ENCODE data around the gene NRM. TPM values are rescaled to one million over a fixed set of nuclear protein-coding genes. Genes with fewer than 3 reads are reported as not detected.
"Not testable (repeated sequence)": the region's sequence is repeated elsewhere in the genome, so short reads cannot be mapped to it uniquely, and the experiment has no call there.

Gene NRM
- total RNA-seq, 4 donors from 2014 or later, result 2.7 to 13.8 (median 2.7) TPM; not detected in 1

DNA sequence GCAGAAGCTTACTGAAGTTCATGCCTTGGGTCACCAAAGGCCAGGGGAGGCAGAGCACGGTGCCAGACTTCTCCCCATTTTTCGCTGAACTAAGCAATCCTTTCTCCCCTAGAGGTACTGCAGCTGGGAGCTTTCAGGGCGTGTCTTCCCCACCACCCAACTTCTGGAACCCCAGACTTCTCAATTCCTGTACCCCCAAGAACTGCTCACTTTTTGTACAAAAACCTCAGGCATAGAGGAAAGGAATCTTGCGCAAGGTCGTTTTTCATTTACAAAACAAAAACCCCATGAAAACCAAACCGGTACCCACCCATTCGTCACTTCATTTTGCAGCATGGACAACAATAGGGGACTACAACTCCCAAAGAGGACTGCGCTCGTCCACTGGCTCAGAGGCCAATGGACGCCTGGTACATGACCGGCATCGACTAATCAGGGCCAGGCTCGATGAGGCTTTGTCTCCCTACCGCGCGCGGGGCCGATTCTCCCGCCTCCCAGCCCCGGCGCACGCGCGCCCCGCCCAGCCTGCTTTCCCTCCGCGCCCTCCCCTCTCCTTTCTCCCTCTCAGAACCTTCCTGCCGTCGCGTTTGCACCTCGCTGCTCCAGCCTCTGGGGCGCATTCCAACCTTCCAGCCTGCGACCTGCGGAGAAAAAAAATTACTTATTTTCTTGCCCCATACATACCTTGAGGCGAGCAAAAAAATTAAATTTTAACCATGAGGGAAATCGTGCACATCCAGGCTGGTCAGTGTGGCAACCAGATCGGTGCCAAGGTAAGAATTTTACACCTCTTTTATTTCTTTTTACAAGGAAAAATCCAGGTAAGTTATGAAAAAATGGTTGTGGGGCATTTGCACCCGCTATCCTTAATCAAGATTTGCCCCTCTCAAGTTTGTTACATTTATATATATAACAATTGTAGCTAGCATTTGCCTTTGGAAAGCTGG is 29.3 kb upstream of the NRM start, which contains the start of gene TUBB:
Gene TUBB (plus strand): TSS at position 562 of the 947 bp plus-strand sequence. CDS start 155 bp downstream, at position 717.
- Histone ChIP-seq H3K4me1 (peaks cover 4 to 63% (median 39%) of the 10 kb centered on the region in 4 donors), H3K27ac (peak within 1 kb of the TSS; percentile 93 to 99 (median 98)), H3K4me3 (peak within 1 kb of the TSS; percentile 58 to 90 (median 78)), H3K9me3 (no peaks in the 10 kb centered on the region), H3K27me3 (no peaks in the 10 kb centered on the region), H3K36me3 (peaks cover 0 to 23% (median 11%) of the 10 kb centered on the region in 4 donors)
- intact Hi-C loops (cut with DNase I; ENCODE audit: low total_unique reads) (loop anchor here (5.0 kb wide), 1 partner anchor 103 kb away; the partner anchor contains the start of genes MRPS18B and PPP1R10), in situ Hi-C loops (cut with MboI; ENCODE audit: low pct_ligation_motif_present in 1 of 4, low pct_unique_long_range_greater_than_20kb in 1 of 4, low sequenced_read_pairs in 3 of 4) (loop anchor here in 2 of 4 donors (5.0 to 10.0 kb wide), 2 partner anchors 38 to 155 kb away; no protein-coding TSS in a partner anchor)
- peak; percentile 98 for DNase-seq
- WGBS, 2 donors (ENCODE audit: low coverage in 1 of 2), result 0% methylated on average over 9 to 38 of the region's 38 CpGs
- no peak for TF ChIP-seq EP300 (IDR thresholded peaks at IDR 0.05; ENCODE audit: low read depth)
- TF ChIP-seq, protein P1, sequence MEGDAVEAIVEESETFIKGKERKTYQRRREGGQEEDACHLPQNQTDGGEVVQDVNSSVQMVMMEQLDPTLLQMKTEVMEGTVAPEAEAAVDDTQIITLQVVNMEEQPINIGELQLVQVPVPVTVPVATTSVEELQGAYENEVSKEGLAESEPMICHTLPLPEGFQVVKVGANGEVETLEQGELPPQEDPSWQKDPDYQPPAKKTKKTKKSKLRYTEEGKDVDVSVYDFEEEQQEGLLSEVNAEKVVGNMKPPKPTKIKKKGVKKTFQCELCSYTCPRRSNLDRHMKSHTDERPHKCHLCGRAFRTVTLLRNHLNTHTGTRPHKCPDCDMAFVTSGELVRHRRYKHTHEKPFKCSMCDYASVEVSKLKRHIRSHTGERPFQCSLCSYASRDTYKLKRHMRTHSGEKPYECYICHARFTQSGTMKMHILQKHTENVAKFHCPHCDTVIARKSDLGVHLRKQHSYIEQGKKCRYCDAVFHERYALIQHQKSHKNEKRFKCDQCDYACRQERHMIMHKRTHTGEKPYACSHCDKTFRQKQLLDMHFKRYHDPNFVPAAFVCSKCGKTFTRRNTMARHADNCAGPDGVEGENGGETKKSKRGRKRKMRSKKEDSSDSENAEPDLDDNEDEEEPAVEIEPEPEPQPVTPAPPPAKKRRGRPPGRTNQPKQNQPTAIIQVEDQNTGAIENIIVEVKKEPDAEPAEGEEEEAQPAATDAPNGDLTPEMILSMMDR (IDR thresholded peaks at IDR 0.05), result peak in 4 of 5 experiments; percentile 2 to 63 (median 24)
- TF ChIP-seq POLR2A (IDR thresholded peaks at IDR 0.05), result peak; percentile 96
- peak; percentile 99 to 100 (median 99) for TF ChIP-seq POLR2AphosphoS5 (IDR thresholded peaks at IDR 0.05)

DNA sequence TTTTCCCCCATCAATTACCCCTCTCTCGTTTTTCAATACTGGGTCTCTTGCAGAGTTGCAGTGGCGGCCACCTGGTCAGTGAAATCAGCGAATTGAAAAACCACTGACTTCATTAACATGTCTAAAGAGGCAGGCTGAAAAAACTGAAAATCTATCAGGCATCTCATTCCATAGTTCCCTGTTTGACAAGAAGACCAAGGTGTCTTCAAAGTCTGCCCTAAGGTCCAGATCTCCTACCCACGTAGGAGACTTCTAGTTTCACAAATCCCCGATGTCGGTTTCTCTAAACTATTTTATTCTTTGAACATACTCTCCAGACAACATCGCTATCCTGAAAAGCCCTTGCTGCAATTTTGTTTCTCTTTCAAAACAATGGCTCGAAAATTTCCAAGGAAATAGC is 28.6 kb upstream of the NRM start:
- WGBS, 2 donors (ENCODE audit: low coverage in 1 of 2), result 29 to 30% methylated on average over 8 of the region's 8 CpGs
- H3K27ac ChIP-seq, result peak overlapping the region; percentile 93 to 99 (median 98)
- intact Hi-C loops (cut with DNase I; ENCODE audit: low total_unique reads) (no loop called here), in situ Hi-C loops (cut with MboI; ENCODE audit: low pct_ligation_motif_present in 1 of 4, low pct_unique_long_range_greater_than_20kb in 1 of 4, low sequenced_read_pairs in 3 of 4) (loop anchor here in 1 of 4 donors (5.0 kb wide), 1 partner anchor 37 kb away; no protein-coding TSS in a partner anchor)
- no peaks in the 10 kb centered on the region for H3K9me3 ChIP-seq
- TF ChIP-seq POLR2AphosphoS5 (IDR thresholded peaks at IDR 0.05), result no peak
- TF ChIP-seq POLR2A (IDR thresholded peaks at IDR 0.05), result no peak
- TF ChIP-seq, protein P1 (IDR thresholded peaks at IDR 0.05), result no peak
- no peak for TF ChIP-seq EP300 (IDR thresholded peaks at IDR 0.05; ENCODE audit: low read depth)
- H3K36me3 ChIP-seq, result peaks cover 0 to 17% (median 9%) of the 10 kb centered on the region in 4 donors
- peak overlapping the region; percentile 14 to 90 (median 78) for H3K4me3 ChIP-seq
- no peak for DNase-seq
- no peaks in the 10 kb centered on the region for H3K27me3 ChIP-seq
- H3K4me1 ChIP-seq, result peaks cover 4 to 57% (median 39%) of the 10 kb centered on the region in 4 donors

DNA sequence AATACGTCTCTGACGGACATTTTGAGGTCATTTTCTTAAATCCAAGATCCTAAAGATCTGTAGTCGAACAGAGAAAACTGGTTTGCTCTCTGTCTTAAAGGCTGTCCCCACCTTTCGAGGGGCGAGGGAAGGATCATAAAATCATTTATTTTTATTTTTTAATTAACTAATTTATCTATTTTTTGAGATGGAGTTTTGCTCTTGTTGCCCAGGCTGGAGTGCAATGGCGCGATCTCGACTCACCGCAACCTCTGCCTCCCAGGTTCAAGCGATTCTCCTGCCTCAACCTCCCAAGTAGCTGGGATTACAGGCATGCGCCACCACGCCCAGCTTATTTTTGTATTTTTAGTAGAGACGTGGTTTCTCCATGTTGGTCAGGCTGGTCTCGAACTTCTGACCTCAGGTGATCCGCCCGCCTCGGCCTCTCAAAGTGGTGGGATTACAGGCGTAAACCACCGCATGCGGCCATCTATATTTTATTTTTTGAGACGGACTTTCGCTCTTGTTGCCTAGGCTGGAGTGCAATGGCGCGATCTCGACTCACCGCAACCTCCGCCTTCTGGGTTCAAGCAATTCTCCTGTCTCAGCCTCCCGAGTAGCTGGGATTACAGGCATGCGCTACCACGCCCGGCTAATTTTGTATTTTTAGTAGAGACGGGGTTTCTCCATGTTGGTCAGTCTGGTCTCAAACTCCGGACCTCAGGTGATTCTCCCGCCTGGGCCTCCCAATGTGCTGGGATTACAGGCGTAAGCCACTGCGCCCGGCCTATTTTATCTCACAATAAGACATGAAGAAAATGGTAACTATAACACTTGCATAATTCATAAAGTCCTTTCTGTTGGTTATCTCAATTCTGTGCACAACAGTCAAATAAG is 27.3 kb upstream of the NRM start:
- peak; percentile 15 for TF ChIP-seq POLR2A (IDR thresholded peaks at IDR 0.05)
- TF ChIP-seq, protein P1 (IDR thresholded peaks at IDR 0.05), result peak in 1 of 5 experiments; percentile 25
- intact Hi-C loops (cut with DNase I; ENCODE audit: low total_unique reads) (loop anchor here (2.0 kb wide), 1 partner anchor 31 kb away; the partner anchor contains the start of gene PPP1R18), in situ Hi-C loops (cut with MboI; ENCODE audit: low pct_ligation_motif_present in 1 of 4, low pct_unique_long_range_greater_than_20kb in 1 of 4, low sequenced_read_pairs in 3 of 4) (loop anchor here in 1 of 4 donors (5.0 kb wide), 1 partner anchor 36 kb away; no protein-coding TSS in a partner anchor)
- not testable (repeated sequence) for DNase-seq, H3K9me3 ChIP-seq, H3K27me3 ChIP-seq
- Histone ChIP-seq H3K36me3 (peaks cover 0 to 13% (median 5%) of the 10 kb centered on the region in 4 donors), H3K4me3 (peak overlapping the region; percentile 3 to 55 (median 43)), H3K27ac (peak overlapping the region; percentile 93 to 99 (median 98)), H3K4me1 (peaks cover 4 to 46% (median 39%) of the 10 kb centered on the region in 4 donors)
- WGBS, 2 donors (ENCODE audit: low coverage in 1 of 2), result 64 to 74% methylated on average over 23 to 37 of the region's 37 CpGs

Data from transverse colon (tissue), 4 donors.